ENCODE results near the gene MADCAM1. TPM values are rescaled to one million over a fixed set of nuclear protein-coding genes. Genes with fewer than 3 reads are reported as not detected.

MADCAM1 gene
- total and polyA plus RNA-seq, 2 of the 8 experiments (the other 6 are each of a cell fraction or from before 2014, with no cell fraction given): 2.3 to 3.0 TPM

- TF ChIP-seq, protein P1, sequence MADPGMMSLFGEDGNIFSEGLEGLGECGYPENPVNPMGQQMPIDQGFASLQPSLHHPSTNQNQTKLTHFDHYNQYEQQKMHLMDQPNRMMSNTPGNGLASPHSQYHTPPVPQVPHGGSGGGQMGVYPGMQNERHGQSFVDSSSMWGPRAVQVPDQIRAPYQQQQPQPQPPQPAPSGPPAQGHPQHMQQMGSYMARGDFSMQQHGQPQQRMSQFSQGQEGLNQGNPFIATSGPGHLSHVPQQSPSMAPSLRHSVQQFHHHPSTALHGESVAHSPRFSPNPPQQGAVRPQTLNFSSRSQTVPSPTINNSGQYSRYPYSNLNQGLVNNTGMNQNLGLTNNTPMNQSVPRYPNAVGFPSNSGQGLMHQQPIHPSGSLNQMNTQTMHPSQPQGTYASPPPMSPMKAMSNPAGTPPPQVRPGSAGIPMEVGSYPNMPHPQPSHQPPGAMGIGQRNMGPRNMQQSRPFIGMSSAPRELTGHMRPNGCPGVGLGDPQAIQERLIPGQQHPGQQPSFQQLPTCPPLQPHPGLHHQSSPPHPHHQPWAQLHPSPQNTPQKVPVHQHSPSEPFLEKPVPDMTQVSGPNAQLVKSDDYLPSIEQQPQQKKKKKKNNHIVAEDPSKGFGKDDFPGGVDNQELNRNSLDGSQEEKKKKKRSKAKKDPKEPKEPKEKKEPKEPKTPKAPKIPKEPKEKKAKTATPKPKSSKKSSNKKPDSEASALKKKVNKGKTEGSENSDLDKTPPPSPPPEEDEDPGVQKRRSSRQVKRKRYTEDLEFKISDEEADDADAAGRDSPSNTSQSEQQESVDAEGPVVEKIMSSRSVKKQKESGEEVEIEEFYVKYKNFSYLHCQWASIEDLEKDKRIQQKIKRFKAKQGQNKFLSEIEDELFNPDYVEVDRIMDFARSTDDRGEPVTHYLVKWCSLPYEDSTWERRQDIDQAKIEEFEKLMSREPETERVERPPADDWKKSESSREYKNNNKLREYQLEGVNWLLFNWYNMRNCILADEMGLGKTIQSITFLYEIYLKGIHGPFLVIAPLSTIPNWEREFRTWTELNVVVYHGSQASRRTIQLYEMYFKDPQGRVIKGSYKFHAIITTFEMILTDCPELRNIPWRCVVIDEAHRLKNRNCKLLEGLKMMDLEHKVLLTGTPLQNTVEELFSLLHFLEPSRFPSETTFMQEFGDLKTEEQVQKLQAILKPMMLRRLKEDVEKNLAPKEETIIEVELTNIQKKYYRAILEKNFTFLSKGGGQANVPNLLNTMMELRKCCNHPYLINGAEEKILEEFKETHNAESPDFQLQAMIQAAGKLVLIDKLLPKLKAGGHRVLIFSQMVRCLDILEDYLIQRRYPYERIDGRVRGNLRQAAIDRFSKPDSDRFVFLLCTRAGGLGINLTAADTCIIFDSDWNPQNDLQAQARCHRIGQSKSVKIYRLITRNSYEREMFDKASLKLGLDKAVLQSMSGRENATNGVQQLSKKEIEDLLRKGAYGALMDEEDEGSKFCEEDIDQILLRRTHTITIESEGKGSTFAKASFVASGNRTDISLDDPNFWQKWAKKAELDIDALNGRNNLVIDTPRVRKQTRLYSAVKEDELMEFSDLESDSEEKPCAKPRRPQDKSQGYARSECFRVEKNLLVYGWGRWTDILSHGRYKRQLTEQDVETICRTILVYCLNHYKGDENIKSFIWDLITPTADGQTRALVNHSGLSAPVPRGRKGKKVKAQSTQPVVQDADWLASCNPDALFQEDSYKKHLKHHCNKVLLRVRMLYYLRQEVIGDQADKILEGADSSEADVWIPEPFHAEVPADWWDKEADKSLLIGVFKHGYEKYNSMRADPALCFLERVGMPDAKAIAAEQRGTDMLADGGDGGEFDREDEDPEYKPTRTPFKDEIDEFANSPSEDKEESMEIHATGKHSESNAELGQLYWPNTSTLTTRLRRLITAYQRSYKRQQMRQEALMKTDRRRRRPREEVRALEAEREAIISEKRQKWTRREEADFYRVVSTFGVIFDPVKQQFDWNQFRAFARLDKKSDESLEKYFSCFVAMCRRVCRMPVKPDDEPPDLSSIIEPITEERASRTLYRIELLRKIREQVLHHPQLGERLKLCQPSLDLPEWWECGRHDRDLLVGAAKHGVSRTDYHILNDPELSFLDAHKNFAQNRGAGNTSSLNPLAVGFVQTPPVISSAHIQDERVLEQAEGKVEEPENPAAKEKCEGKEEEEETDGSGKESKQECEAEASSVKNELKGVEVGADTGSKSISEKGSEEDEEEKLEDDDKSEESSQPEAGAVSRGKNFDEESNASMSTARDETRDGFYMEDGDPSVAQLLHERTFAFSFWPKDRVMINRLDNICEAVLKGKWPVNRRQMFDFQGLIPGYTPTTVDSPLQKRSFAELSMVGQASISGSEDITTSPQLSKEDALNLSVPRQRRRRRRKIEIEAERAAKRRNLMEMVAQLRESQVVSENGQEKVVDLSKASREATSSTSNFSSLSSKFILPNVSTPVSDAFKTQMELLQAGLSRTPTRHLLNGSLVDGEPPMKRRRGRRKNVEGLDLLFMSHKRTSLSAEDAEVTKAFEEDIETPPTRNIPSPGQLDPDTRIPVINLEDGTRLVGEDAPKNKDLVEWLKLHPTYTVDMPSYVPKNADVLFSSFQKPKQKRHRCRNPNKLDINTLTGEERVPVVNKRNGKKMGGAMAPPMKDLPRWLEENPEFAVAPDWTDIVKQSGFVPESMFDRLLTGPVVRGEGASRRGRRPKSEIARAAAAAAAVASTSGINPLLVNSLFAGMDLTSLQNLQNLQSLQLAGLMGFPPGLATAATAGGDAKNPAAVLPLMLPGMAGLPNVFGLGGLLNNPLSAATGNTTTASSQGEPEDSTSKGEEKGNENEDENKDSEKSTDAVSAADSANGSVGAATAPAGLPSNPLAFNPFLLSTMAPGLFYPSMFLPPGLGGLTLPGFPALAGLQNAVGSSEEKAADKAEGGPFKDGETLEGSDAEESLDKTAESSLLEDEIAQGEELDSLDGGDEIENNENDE (IDR thresholded peaks at IDR 0.05; ENCODE audit: insufficient replicate concordance, low read length): no peak
- TF ChIP-seq, protein P2, sequence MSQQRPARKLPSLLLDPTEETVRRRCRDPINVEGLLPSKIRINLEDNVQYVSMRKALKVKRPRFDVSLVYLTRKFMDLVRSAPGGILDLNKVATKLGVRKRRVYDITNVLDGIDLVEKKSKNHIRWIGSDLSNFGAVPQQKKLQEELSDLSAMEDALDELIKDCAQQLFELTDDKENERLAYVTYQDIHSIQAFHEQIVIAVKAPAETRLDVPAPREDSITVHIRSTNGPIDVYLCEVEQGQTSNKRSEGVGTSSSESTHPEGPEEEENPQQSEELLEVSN (IDR thresholded peaks at IDR 0.05): no peak
- TF ChIP-seq TBP (IDR thresholded peaks at IDR 0.05; ENCODE audit: low read depth, low read length) (no peak), GTF2F1 (IDR thresholded peaks at IDR 0.05; ENCODE audit: borderline replicate concordance, low read depth, low read length) (no peak), GABPA (IDR thresholded peaks at IDR 0.05; ENCODE audit: borderline replicate concordance, insufficient read depth, low read length) (no peak)
- TF ChIP-seq, protein P3, sequence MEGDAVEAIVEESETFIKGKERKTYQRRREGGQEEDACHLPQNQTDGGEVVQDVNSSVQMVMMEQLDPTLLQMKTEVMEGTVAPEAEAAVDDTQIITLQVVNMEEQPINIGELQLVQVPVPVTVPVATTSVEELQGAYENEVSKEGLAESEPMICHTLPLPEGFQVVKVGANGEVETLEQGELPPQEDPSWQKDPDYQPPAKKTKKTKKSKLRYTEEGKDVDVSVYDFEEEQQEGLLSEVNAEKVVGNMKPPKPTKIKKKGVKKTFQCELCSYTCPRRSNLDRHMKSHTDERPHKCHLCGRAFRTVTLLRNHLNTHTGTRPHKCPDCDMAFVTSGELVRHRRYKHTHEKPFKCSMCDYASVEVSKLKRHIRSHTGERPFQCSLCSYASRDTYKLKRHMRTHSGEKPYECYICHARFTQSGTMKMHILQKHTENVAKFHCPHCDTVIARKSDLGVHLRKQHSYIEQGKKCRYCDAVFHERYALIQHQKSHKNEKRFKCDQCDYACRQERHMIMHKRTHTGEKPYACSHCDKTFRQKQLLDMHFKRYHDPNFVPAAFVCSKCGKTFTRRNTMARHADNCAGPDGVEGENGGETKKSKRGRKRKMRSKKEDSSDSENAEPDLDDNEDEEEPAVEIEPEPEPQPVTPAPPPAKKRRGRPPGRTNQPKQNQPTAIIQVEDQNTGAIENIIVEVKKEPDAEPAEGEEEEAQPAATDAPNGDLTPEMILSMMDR (IDR thresholded peaks at IDR 0.05; ENCODE audit: control extremely low read depth in 1 of 3, insufficient read depth in 1 of 3, low read depth in 1 of 3, low read length in 3 of 3): peak; percentile 76 to 84 (median 83)
These were observed 16.1 kb upstream of the MADCAM1 start (continued) for GRCh38 chr19:480016-480855.
